HL-60 (cell line): ENCODE results near the gene SP140L.

Experiments
- DNase-seq, 2 experiments: peaks; one replicate each; pipeline ENCODE4 v3.0.0-alpha.2; 2010 to 2020; ENCODE audit warnings: low read depth in 1 of 2, low spot score in 1 of 2
- H3K27ac ChIP-seq: fragments of 250-450 bp; sonication (Bioruptor Pico); replicated peaks from 2 replicates; pipeline ENCODE4 v1.5.1; 2020; ENCODE audit warnings: mild to moderate bottlenecking, moderate library complexity
- H3K27me3 ChIP-seq: fragments of 250-450 bp; sonication (Bioruptor Pico); 2 replicates; pipeline ENCODE4 v1.5.1; 2021; ENCODE audit warnings: mild to moderate bottlenecking, moderate library complexity; ENCODE audit not compliant: insufficient read depth, poor library complexity, severe bottlenecking
- H3K4me3 ChIP-seq: replicated peaks from 2 replicates; pipeline ENCODE4 v1.5.1; 2011; ENCODE audit warnings: mild to moderate bottlenecking, control low read depth, low read length; ENCODE audit not compliant: insufficient read depth
- GABPA ChIP-seq: IDR thresholded peaks from 2 replicates; pipeline ENCODE4 v1.6.1; 2012; ENCODE audit warnings: low read depth
- POLR2AphosphoS5 ChIP-seq: IDR thresholded peaks from 2 replicates; pipeline ENCODE4 v1.6.1; 2012; ENCODE audit warnings: low read depth
- SPI1 ChIP-seq: IDR thresholded peaks from 2 replicates; pipeline ENCODE4 v1.6.1; 2012; ENCODE audit warnings: low read depth, mild to moderate bottlenecking, borderline replicate concordance
- TF ChIP-seq, protein P1 (sequence below): IDR thresholded peaks from one replicate; pipeline ENCODE4 v1.5.1; 2011; ENCODE audit warnings: low read length, control low read depth, inconsistent platforms; ENCODE audit not compliant: insufficient read depth
- TF ChIP-seq, protein P2 (sequence below): IDR thresholded peaks from 2 replicates; pipeline ENCODE4 v1.6.1; 2012; ENCODE audit warnings: low read depth; ENCODE audit not compliant: insufficient replicate concordance

Gene SP140L

DNA sequence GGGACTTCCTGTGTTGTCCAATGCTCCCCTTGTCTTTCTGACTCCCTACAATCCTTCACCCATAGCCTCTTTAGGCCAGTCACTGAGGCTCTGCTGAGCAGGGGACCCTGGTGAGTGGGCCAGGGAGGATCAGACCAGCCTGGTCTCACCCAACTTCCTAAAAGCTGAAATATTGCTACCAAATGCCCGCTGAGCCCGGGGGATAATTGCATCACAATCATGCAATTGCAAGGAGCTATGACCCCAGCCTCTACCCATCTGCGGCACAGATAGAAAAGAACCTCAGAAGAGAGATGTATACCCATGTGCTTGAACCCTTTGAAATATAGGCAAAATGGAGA, 85.3 kb downstream of the SP140L start:
- DNase-seq = peak in 1 of 2 experiments; percentile 78
- TF ChIP-seq, protein P1, sequence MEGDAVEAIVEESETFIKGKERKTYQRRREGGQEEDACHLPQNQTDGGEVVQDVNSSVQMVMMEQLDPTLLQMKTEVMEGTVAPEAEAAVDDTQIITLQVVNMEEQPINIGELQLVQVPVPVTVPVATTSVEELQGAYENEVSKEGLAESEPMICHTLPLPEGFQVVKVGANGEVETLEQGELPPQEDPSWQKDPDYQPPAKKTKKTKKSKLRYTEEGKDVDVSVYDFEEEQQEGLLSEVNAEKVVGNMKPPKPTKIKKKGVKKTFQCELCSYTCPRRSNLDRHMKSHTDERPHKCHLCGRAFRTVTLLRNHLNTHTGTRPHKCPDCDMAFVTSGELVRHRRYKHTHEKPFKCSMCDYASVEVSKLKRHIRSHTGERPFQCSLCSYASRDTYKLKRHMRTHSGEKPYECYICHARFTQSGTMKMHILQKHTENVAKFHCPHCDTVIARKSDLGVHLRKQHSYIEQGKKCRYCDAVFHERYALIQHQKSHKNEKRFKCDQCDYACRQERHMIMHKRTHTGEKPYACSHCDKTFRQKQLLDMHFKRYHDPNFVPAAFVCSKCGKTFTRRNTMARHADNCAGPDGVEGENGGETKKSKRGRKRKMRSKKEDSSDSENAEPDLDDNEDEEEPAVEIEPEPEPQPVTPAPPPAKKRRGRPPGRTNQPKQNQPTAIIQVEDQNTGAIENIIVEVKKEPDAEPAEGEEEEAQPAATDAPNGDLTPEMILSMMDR = no peak
- TF ChIP-seq POLR2AphosphoS5 = no peak
- TF ChIP-seq, protein P2, sequence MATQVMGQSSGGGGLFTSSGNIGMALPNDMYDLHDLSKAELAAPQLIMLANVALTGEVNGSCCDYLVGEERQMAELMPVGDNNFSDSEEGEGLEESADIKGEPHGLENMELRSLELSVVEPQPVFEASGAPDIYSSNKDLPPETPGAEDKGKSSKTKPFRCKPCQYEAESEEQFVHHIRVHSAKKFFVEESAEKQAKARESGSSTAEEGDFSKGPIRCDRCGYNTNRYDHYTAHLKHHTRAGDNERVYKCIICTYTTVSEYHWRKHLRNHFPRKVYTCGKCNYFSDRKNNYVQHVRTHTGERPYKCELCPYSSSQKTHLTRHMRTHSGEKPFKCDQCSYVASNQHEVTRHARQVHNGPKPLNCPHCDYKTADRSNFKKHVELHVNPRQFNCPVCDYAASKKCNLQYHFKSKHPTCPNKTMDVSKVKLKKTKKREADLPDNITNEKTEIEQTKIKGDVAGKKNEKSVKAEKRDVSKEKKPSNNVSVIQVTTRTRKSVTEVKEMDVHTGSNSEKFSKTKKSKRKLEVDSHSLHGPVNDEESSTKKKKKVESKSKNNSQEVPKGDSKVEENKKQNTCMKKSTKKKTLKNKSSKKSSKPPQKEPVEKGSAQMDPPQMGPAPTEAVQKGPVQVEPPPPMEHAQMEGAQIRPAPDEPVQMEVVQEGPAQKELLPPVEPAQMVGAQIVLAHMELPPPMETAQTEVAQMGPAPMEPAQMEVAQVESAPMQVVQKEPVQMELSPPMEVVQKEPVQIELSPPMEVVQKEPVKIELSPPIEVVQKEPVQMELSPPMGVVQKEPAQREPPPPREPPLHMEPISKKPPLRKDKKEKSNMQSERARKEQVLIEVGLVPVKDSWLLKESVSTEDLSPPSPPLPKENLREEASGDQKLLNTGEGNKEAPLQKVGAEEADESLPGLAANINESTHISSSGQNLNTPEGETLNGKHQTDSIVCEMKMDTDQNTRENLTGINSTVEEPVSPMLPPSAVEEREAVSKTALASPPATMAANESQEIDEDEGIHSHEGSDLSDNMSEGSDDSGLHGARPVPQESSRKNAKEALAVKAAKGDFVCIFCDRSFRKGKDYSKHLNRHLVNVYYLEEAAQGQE = no peak
- no peak for TF ChIP-seq SPI1
- TF ChIP-seq GABPA = no peak
- H3K27ac ChIP-seq = peak overlapping the region; percentile 72
- no peaks in the 10 kb centered on the region for H3K27me3 ChIP-seq
- peak overlapping the region; percentile 57 for H3K4me3 ChIP-seq

DNA sequence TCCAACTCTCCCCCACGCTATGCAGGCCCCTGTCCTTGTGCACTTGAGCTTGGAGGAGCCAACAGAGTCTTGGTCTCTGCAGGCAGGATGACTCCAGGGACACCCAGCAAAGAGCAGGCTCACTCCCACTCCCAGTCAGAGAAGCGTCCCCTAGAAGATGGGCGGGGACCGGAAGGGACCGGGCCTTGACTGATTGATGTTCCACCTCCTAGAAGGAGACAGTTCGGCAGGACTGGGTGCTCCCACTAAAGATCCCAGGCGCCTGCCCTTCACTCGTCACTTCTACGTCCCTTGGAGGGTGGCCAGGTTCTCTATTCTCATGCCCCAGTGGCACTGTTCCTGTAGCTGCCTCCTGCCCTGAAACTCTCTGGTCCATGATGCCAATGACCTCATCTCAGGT, 85.9 kb downstream of the SP140L start:
- DNase-seq = no peak
- H3K27me3 ChIP-seq = no peaks in the 10 kb centered on the region
- TF ChIP-seq, protein P2 = no peak
- TF ChIP-seq SPI1 (no peak), POLR2AphosphoS5 (no peak), GABPA (no peak)
- TF ChIP-seq, protein P1 = no peak
- H3K4me3 ChIP-seq = no peak overlapping the region
- no peak overlapping the region for H3K27ac ChIP-seq

DNA sequence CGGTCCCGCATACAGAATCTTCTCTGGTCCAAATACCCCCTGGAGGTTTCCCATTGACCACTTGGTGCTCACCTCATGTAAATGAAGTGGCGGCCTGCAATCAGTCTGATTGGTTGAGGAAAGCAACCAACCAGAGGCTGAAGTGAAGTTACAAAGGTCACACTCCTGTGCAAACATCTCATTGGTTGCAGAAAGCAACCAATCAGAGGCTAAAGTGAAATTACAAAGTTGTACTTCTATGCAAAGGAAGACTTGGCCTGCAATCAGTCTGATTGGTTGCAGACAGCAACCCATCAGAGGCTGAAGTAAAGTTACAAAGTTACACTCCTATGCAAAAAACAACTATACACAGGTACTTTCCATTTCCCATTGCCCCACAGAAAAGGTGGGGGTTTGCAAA, 86.5 kb downstream of the SP140L start:
- H3K27me3 ChIP-seq = no peaks in the 10 kb centered on the region
- TF ChIP-seq, protein P2 = no peak
- TF ChIP-seq, protein P1 = no peak
- no peak for TF ChIP-seq GABPA
- no peak for TF ChIP-seq POLR2AphosphoS5
- no peak for TF ChIP-seq SPI1
- DNase-seq = no peak
- H3K27ac ChIP-seq = no peak overlapping the region
- no peak overlapping the region for H3K4me3 ChIP-seq
